Smooth muscle cell (in vitro differentiated cells): ENCODE results near the gene EYA2. TPM values are rescaled to one million over a fixed set of nuclear protein-coding genes. Genes with fewer than 3 reads are reported as not detected.

Experiments used
- DNase-seq: peaks from one replicate; lab custom pipeline; 2025; ENCODE audit not compliant: unreplicated experiment; lab: John Stamatoyannopoulos, UW
- H2AFZ ChIP-seq: fragments of 200-600 bp; sonication (generic); 2 replicates; pipeline ENCODE4 v1.6.0; 2016; ENCODE audit warnings: antibody characterized with exemption, low read depth, mild to moderate bottlenecking
- H3F3A ChIP-seq: fragments of 200-600 bp; sonication (generic); 2 replicates; pipeline ENCODE4 v1.6.0; 2017; ENCODE audit warnings: antibody characterized with exemption, low read depth
- H3K27ac ChIP-seq: fragments of 200-600 bp; sonication (generic); 2 replicates; pipeline ENCODE4 v1.5.1; 2016; ENCODE audit warnings: low read depth, mild to moderate bottlenecking
- H3K27me3 ChIP-seq: fragments of 200-600 bp; sonication (generic); 2 replicates; pipeline ENCODE4 v1.6.1; 2016; ENCODE audit warnings: low read depth, mild to moderate bottlenecking
- H3K36me3 ChIP-seq: fragments of 200-600 bp; sonication (generic); 2 replicates; pipeline ENCODE4 v1.5.1; 2016; ENCODE audit warnings: low read depth
- H3K4me1 ChIP-seq: fragments of 200-600 bp; sonication (generic); 2 replicates; pipeline ENCODE4 v1.5.1; 2016; ENCODE audit warnings: low read depth
- H3K4me2 ChIP-seq: fragments of 200-600 bp; sonication (generic); 2 replicates; pipeline ENCODE4 v1.6.0; 2016; ENCODE audit warnings: mild to moderate bottlenecking
- H3K4me3 ChIP-seq: fragments of 200-600 bp; sonication (generic); 2 replicates; pipeline ENCODE4 v1.5.1; 2016; ENCODE audit warnings: mild to moderate bottlenecking
- H3K79me2 ChIP-seq: fragments of 200-600 bp; sonication (generic); 2 replicates; pipeline ENCODE4 v1.6.0; 2016; ENCODE audit warnings: low read depth, mild to moderate bottlenecking
- H3K9ac ChIP-seq: fragments of 200-600 bp; sonication (generic); 2 replicates; pipeline ENCODE4 v1.6.0; 2016; ENCODE audit warnings: low read depth
- H3K9me3 ChIP-seq: fragments of 200-600 bp; sonication (generic); replicated peaks from 2 replicates; pipeline ENCODE4 v1.5.1; 2016; ENCODE audit warnings: low read depth
- H4K20me1 ChIP-seq: fragments of 200-600 bp; sonication (generic); 2 replicates; pipeline ENCODE4 v1.6.0; 2016; ENCODE audit warnings: low read depth
- WGBS: methylation state at CpG from one replicate; pipeline ENCODE4 v1.1.7; 2016; ENCODE audit warnings: low lambda C conversion rate; 5-methylcytosine and 5-hydroxymethylcytosine counted together
- polyA plus RNA-seq: library from polyadenylated mRNA; unstranded; fragments of >200 nt; fragmentation: Nextera tagmentation; extraction: Ambion mirVana; gene quantifications from 2 replicates; pipeline ENCODE4 v1.2.1, GENCODE V29; 2016
- total RNA-seq: library from RNA; depleted of rRNA; stranded (reverse); fragments of >200 nt; gene quantifications from 2 replicates; pipeline ENCODE4 v1.2.3, GENCODE V29; 2014
- TF ChIP-seq, protein P1 (sequence below): fragments of 200-600 bp; sonication (generic); IDR thresholded peaks from 2 replicates; pipeline ENCODE4 v1.5.1; 2017; ENCODE audit warnings: borderline replicate concordance, mild to moderate bottlenecking, antibody characterized with exemption; ENCODE audit not compliant: insufficient read depth, poor library complexity, severe bottlenecking

EYA2 gene
- total and polyA plus RNA-seq, 2 experiments from 2014 or later, result 0.98 to 1.3 TPM

- WGBS, result 95% methylated on average over 1 of the region's 1 CpG
- no peak for DNase-seq
- TF ChIP-seq, protein P1, sequence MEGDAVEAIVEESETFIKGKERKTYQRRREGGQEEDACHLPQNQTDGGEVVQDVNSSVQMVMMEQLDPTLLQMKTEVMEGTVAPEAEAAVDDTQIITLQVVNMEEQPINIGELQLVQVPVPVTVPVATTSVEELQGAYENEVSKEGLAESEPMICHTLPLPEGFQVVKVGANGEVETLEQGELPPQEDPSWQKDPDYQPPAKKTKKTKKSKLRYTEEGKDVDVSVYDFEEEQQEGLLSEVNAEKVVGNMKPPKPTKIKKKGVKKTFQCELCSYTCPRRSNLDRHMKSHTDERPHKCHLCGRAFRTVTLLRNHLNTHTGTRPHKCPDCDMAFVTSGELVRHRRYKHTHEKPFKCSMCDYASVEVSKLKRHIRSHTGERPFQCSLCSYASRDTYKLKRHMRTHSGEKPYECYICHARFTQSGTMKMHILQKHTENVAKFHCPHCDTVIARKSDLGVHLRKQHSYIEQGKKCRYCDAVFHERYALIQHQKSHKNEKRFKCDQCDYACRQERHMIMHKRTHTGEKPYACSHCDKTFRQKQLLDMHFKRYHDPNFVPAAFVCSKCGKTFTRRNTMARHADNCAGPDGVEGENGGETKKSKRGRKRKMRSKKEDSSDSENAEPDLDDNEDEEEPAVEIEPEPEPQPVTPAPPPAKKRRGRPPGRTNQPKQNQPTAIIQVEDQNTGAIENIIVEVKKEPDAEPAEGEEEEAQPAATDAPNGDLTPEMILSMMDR, result no peak
- no peaks in the 10 kb centered on the region for H3K36me3 ChIP-seq
- no peak overlapping the region for H3K4me2 ChIP-seq
- H3F3A ChIP-seq, result peaks cover 5% of the 10 kb centered on the region
- no peak overlapping the region for H2AFZ ChIP-seq
- H3K4me1 ChIP-seq, result peaks cover 5% of the 10 kb centered on the region
- no peak overlapping the region for H3K9ac ChIP-seq
- H4K20me1 ChIP-seq, result no peaks in the 10 kb centered on the region
- no peaks in the 10 kb centered on the region for H3K9me3 ChIP-seq
- no peaks in the 10 kb centered on the region for H3K79me2 ChIP-seq
- H3K27ac ChIP-seq, result no peak overlapping the region
- H3K27me3 ChIP-seq, result no peaks in the 10 kb centered on the region
- no peak overlapping the region for H3K4me3 ChIP-seq
Measured at GRCh38 chr20:46984405-46984804, 89.8 kb downstream of the EYA2 start.

- DNase-seq, result no peak
- H3K27me3 ChIP-seq, result no peaks in the 10 kb centered on the region
- H3F3A ChIP-seq, result peaks cover 5% of the 10 kb centered on the region
- no peak overlapping the region for H2AFZ ChIP-seq
- H3K27ac ChIP-seq, result no peak overlapping the region
- H3K4me1 ChIP-seq, result peaks cover 9% of the 10 kb centered on the region
- WGBS, result 14% methylated on average over 2 of the region's 2 CpGs
- no peaks in the 10 kb centered on the region for H3K79me2 ChIP-seq
- TF ChIP-seq, protein P1, result no peak
- no peak overlapping the region for H3K4me3 ChIP-seq
- no peaks in the 10 kb centered on the region for H3K9me3 ChIP-seq
- no peaks in the 10 kb centered on the region for H4K20me1 ChIP-seq
- no peaks in the 10 kb centered on the region for H3K36me3 ChIP-seq
- no peak overlapping the region for H3K9ac ChIP-seq
- no peak overlapping the region for H3K4me2 ChIP-seq
Measured at GRCh38 chr20:46985250-46985649, 90.6 kb downstream of the EYA2 start.

GRCh38 chr20:46985671-46986070, 91.0 kb downstream of the EYA2 start:
- H3K36me3 ChIP-seq, result no peaks in the 10 kb centered on the region
- 94% methylated on average over 2 of the region's 2 CpGs for WGBS
- peaks cover 5% of the 10 kb centered on the region for H3F3A ChIP-seq
- no peaks in the 10 kb centered on the region for H3K9me3 ChIP-seq
- H3K9ac ChIP-seq, result no peak overlapping the region
- no peak overlapping the region for H3K4me2 ChIP-seq
- no peaks in the 10 kb centered on the region for H3K27me3 ChIP-seq
- no peak overlapping the region for H3K27ac ChIP-seq
- DNase-seq, result no peak
- H3K79me2 ChIP-seq, result no peaks in the 10 kb centered on the region
- H3K4me1 ChIP-seq, result peaks cover 12% of the 10 kb centered on the region
- no peak overlapping the region for H2AFZ ChIP-seq
- no peaks in the 10 kb centered on the region for H4K20me1 ChIP-seq
- no peak overlapping the region for H3K4me3 ChIP-seq
- TF ChIP-seq, protein P1, result no peak

GRCh38 chr20:46987001-46987400, 92.4 kb downstream of the EYA2 start:
- H3K4me1 ChIP-seq, result peaks cover 16% of the 10 kb centered on the region
- H2AFZ ChIP-seq, result no peak overlapping the region
- no peak for DNase-seq
- 82% methylated on average over 5 of the region's 5 CpGs for WGBS
- TF ChIP-seq, protein P1, result no peak
- no peaks in the 10 kb centered on the region for H3K36me3 ChIP-seq
- no peak overlapping the region for H3K9ac ChIP-seq
- no peak overlapping the region for H3K4me3 ChIP-seq
- H3K4me2 ChIP-seq, result no peak overlapping the region
- no peaks in the 10 kb centered on the region for H3K27me3 ChIP-seq
- H3K27ac ChIP-seq, result no peak overlapping the region
- no peaks in the 10 kb centered on the region for H3K9me3 ChIP-seq
- H3K79me2 ChIP-seq, result no peaks in the 10 kb centered on the region
- H4K20me1 ChIP-seq, result no peaks in the 10 kb centered on the region
- peaks cover 5% of the 10 kb centered on the region for H3F3A ChIP-seq
